Prostate gland (tissue), 2 donors: ENCODE results near the gene SYT4.

ENCODE experiments used
- CTCF ChIP-seq, 4 experiments: fragments of 200-600 bp in 2 of 4; fragments of 450-650 bp in 2 of 4; sonication (generic) in 2 of 4; IDR thresholded peaks; 1 replicate in 3 of 4; 2 replicates in 1 of 4; pipeline ENCODE4 v1.5.1; 2016 to 2019; ENCODE audit warnings: antibody characterized with exemption in 4 of 4, mild to moderate bottlenecking in 2 of 4, moderate library complexity in 2 of 4
- POLR2A ChIP-seq: fragments of 450-650 bp; IDR thresholded peaks from one replicate; pipeline ENCODE4 v1.6.1; 2016; ENCODE audit warnings: antibody characterized with exemption, mild to moderate bottlenecking

GRCh38 chr18:43265465-43265864, 11.8 kb downstream of the SYT4 start:
- no peak for TF ChIP-seq POLR2A
- no peak for TF ChIP-seq CTCF (IDR thresholded peaks at IDR 0.05)
